ENCODE measurements around the gene SH3TC1. TPM values are rescaled to one million over a fixed set of nuclear protein-coding genes. Genes with fewer than 3 reads are reported as not detected.

SH3TC1 gene
- total and polyA plus RNA-seq, 2 of the 13 experiments (the other 11 are each of a cell fraction or from before 2014, with no cell fraction given), result 14.9 to 21.8 TPM

DNA sequence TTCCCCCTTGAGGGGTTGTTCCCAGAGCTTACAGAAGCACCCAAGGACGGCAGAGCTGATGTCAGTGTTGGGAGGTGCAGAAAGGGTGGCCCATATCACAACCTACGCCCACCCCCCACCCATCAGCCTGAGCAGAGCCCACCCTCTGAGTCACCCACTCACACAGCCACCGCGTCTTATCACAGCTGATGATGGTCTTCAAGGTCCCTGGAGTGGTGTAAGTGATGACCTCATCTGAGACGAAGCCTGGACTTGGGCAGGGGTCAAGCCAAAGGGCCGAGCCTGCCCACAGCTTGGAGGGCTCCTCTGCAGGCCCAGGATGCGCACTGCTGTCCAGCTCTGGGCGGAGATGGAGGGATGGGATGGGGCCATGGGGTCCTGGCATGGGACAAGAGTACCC, 67.4 kb downstream of the SH3TC1 start:
- Histone ChIP-seq H3K27ac (ENCODE audit: extremely low read length, insufficient read depth, low read length) (no peak overlapping the region), H3K79me2 (ENCODE audit: insufficient read depth, low read length) (no peaks in the 10 kb centered on the region), H3K27me3 (ENCODE audit: control insufficient read depth in 1 of 2, insufficient read depth in 2 of 2, low read length in 2 of 2) (peaks cover 11 to 57% of the 10 kb centered on the region in 2 experiments), H3K4me1 (ENCODE audit: insufficient read depth, low read length) (peaks cover 34% of the 10 kb centered on the region), H3K4me3 (replicated peaks in 1 of 3; ENCODE audit: insufficient read depth in 1 of 3, low read depth in 2 of 3, low read length in 3 of 3) (no peak overlapping the region), H3K36me3 (replicated peaks in 1 of 2; ENCODE audit: control insufficient read depth in 1 of 2, insufficient read depth in 2 of 2, low read length in 2 of 2) (no peaks in the 10 kb centered on the region), H2AFZ (ENCODE audit: low read length) (no peak overlapping the region), H4K20me1 (ENCODE audit: insufficient read depth, low read length) (no peaks in the 10 kb centered on the region), H3K9ac (ENCODE audit: insufficient read depth, low read depth, low read length) (no peak overlapping the region), H3K9me3 (ENCODE audit: low read length) (no peaks in the 10 kb centered on the region), H3K4me2 (ENCODE audit: low read depth, low read length) (no peak overlapping the region)
- TF ChIP-seq CREB1 (IDR thresholded peaks at IDR 0.05) (0 out of 2 replicates have a peak, but pooled peaks have one; percentile 9), CREB1 (CRISPR knock-in tag; IDR thresholded peaks at IDR 0.05) (no peak), ZNF354B (CRISPR knock-in tag; IDR thresholded peaks at IDR 0.05) (no peak), HNRNPK (IDR thresholded peaks at IDR 0.05; ENCODE audit: low read depth, low read length, poor library complexity, severe bottlenecking) (no peak), ATF7 (IDR thresholded peaks at IDR 0.05) (peak; percentile 72), ATF7 (CRISPR knock-in tag; IDR thresholded peaks at IDR 0.05) (no peak)
- TF ChIP-seq, protein P1, sequence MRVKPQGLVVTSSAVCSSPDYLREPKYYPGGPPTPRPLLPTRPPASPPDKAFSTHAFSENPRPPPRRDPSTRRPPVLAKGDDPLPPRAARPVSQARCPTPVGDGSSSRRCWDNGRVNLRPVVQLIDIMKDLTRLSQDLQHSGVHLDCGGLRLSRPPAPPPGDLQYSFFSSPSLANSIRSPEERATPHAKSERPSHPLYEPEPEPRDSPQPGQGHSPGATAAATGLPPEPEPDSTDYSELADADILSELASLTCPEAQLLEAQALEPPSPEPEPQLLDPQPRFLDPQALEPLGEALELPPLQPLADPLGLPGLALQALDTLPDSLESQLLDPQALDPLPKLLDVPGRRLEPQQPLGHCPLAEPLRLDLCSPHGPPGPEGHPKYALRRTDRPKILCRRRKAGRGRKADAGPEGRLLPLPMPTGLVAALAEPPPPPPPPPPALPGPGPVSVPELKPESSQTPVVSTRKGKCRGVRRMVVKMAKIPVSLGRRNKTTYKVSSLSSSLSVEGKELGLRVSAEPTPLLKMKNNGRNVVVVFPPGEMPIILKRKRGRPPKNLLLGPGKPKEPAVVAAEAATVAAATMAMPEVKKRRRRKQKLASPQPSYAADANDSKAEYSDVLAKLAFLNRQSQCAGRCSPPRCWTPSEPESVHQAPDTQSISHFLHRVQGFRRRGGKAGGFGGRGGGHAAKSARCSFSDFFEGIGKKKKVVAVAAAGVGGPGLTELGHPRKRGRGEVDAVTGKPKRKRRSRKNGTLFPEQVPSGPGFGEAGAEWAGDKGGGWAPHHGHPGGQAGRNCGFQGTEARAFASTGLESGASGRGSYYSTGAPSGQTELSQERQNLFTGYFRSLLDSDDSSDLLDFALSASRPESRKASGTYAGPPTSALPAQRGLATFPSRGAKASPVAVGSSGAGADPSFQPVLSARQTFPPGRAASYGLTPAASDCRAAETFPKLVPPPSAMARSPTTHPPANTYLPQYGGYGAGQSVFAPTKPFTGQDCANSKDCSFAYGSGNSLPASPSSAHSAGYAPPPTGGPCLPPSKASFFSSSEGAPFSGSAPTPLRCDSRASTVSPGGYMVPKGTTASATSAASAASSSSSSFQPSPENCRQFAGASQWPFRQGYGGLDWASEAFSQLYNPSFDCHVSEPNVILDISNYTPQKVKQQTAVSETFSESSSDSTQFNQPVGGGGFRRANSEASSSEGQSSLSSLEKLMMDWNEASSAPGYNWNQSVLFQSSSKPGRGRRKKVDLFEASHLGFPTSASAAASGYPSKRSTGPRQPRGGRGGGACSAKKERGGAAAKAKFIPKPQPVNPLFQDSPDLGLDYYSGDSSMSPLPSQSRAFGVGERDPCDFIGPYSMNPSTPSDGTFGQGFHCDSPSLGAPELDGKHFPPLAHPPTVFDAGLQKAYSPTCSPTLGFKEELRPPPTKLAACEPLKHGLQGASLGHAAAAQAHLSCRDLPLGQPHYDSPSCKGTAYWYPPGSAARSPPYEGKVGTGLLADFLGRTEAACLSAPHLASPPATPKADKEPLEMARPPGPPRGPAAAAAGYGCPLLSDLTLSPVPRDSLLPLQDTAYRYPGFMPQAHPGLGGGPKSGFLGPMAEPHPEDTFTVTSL (CRISPR knock-in tag; IDR thresholded peaks at IDR 0.05; ENCODE audit: borderline replicate concordance), result no peak
- intact Hi-C loops (cut with micrococcal nuclease; ENCODE audit: unreplicated experiment), result no loop called here
- FAIRE-seq, result no peak
- ChIA-PET CTCF (ENCODE audit: low intra/inter-chr PET ratio, low total read pairs) (interaction anchor here (1.1 to 1.8 kb wide), 2 partner anchors 137 to 140 kb away, joined by 3 to 20 read pairs; no protein-coding TSS in a partner anchor), POLR2A (interaction anchor here (1.5 kb wide), 1 partner anchor 162 kb away, joined by 3 read pairs; no protein-coding TSS in a partner anchor)
- no TSS peak for BruUV-seq (replicated peaks)
- in situ Hi-C loops (cut with HindIII; ENCODE audit: extremely low pct_ligation_motif_present, low pct_unique_long_range_greater_than_20kb), result loop anchor here (5.0 kb wide), 1 partner anchor 136 kb away; no protein-coding TSS in a partner anchor
- 16% methylated on average over 4 of the region's 8 CpGs for WGBS (ENCODE audit: low lambda C conversion rate)
- DNase-seq (ENCODE audit: low spot score), result no peak
- ATAC-seq, result no peak

Data from HepG2 (cell line).